HG03175 (cell line): ENCODE data around the gene MATCAP1.

Experiments used
- ATAC-seq: cut with Tn5 transposase; IDR thresholded peaks from one replicate; pipeline ENCODE4 v1.9.1; 2021; ENCODE audit warnings: mild to moderate bottlenecking, moderate library complexity; ENCODE audit not compliant: unreplicated experiment

MATCAP1 gene

GRCh38 chr16:67208154-67208896 lies 24.6 kb upstream of the MATCAP1 start:
- no peak for ATAC-seq

GRCh38 chr16:67207249-67208091 lies 23.7 kb upstream of the MATCAP1 start:
- no peak for ATAC-seq

GRCh38 chr16:67206838-67207248 lies 23.1 kb upstream of the MATCAP1 start:
- no peak for ATAC-seq

GRCh38 chr16:67206129-67206837 lies 22.5 kb upstream of the MATCAP1 start:
- ATAC-seq = no peak

- ATAC-seq = no peak
Measured at GRCh38 chr16:67204076-67204475, 20.3 kb upstream of the MATCAP1 start.

GRCh38 chr16:67202956-67203493 lies 19.3 kb upstream of the MATCAP1 start:
- ATAC-seq = no peak

GRCh38 chr16:67202426-67202825 lies 18.7 kb upstream of the MATCAP1 start:
- ATAC-seq = no peak

GRCh38 chr16:67201411-67202345 lies 17.9 kb upstream of the MATCAP1 start:
- no peak for ATAC-seq

GRCh38 chr16:67200491-67200890 lies 16.7 kb upstream of the MATCAP1 start:
- ATAC-seq = no peak

GRCh38 chr16:67199808-67200198 lies 16.0 kb upstream of the MATCAP1 start:
- ATAC-seq = no peak

GRCh38 chr16:67199011-67199807 lies 15.4 kb upstream of the MATCAP1 start, which contains the start of gene ELMO3:
ELMO3 (plus strand) TSS chr16:67199131; CDS start chr16:67199327, 196 bp downstream.
- ATAC-seq = no peak

GRCh38 chr16:67198238-67198734 lies 14.5 kb upstream of the MATCAP1 start:
- no peak for ATAC-seq

- no peak for ATAC-seq
Measured at GRCh38 chr16:67197704-67198103, 13.9 kb upstream of the MATCAP1 start.

- ATAC-seq = no peak
Measured at GRCh38 chr16:67196881-67197280, 13.1 kb upstream of the MATCAP1 start.

GRCh38 chr16:67195676-67196075 lies 11.9 kb upstream of the MATCAP1 start:
- ATAC-seq = no peak

- ATAC-seq = no peak
Measured at GRCh38 chr16:67194260-67194659, 10.5 kb upstream of the MATCAP1 start.

- ATAC-seq = no peak
Measured at GRCh38 chr16:67193536-67193935, 9.8 kb upstream of the MATCAP1 start.

- no peak for ATAC-seq
Measured at GRCh38 chr16:67192781-67193361, 9.1 kb upstream of the MATCAP1 start.
